IMR-90 (cell line): ENCODE data around the gene QDPR. TPM values are rescaled to one million over a fixed set of nuclear protein-coding genes. Genes with fewer than 3 reads are reported as not detected.

Source experiments
- ATAC-seq: fragments of 200-7000 bp; cut with Tn5 transposase; 2 replicates; pipeline ENCODE4 v1.9.1; 2020; ENCODE audit warnings: low read depth, mild to moderate bottlenecking, moderate library complexity
- BruUV-seq: library from RNA; stranded (reverse); fragments of 400-500 nt; replicated peaks from 2 replicates; lab custom pipeline; 2021; lab: Mats Ljungman, UMichigan
- CTCF ChIA-PET: fragments of 300-600 bp; formaldehyde crosslinking; extraction: SDS; loops from one replicate; lab custom pipeline; 2021; ENCODE audit warnings: antibody characterized with exemption; lab: Yijun Ruan, JAX
- POLR2A ChIA-PET: fragments of 300-600 bp; sonication (Branson Sonifier 250); formaldehyde crosslinking; loops from one replicate; lab custom pipeline; 2022; ENCODE audit warnings: antibody characterized with exemption; ENCODE audit not compliant: unreplicated experiment; lab: Charles Lee
- DNase-seq: peaks from one replicate; pipeline ENCODE4 v3.0.0; 2013
- H2AFZ ChIP-seq: replicated peaks from 2 replicates; pipeline ENCODE3; 2013; ENCODE audit warnings: low read length, mild to moderate bottlenecking; ENCODE audit not compliant: poor library complexity
- H2AK5ac ChIP-seq: 2 replicates; pipeline ENCODE4 v1.6.1; 2013; ENCODE audit warnings: low read depth, low read length, inconsistent platforms
- H2AK9ac ChIP-seq: replicated peaks from 2 replicates; pipeline ENCODE3; 2013; ENCODE audit warnings: mild to moderate bottlenecking, low read depth, low read length, moderate library complexity; ENCODE audit not compliant: poor library complexity
- H2BK120ac ChIP-seq: 2 replicates; pipeline ENCODE4 v1.6.1; 2013; ENCODE audit warnings: low read depth, low read length, inconsistent platforms
- H2BK15ac ChIP-seq: 3 replicates; pipeline ENCODE4 v1.6.1; 2013; ENCODE audit warnings: low read depth, low read length, inconsistent platforms
- H2BK20ac ChIP-seq: 2 replicates; pipeline ENCODE4 v1.6.1; 2013; ENCODE audit warnings: low read depth, mild to moderate bottlenecking, inconsistent platforms, low read length, moderate library complexity
- H2BK5ac ChIP-seq: 2 replicates; pipeline ENCODE4 v1.6.1; 2013; ENCODE audit warnings: mild to moderate bottlenecking, low read depth, low read length, inconsistent platforms; ENCODE audit not compliant: poor library complexity, severe bottlenecking
- H3K14ac ChIP-seq: replicated peaks from 2 replicates; pipeline ENCODE4 v1.6.1; 2013; ENCODE audit warnings: low read depth, low read length, inconsistent platforms
- H3K18ac ChIP-seq: 2 replicates; pipeline ENCODE4 v1.6.1; 2013; ENCODE audit warnings: low read depth, low read length, control low read depth
- H3K23ac ChIP-seq: 2 replicates; pipeline ENCODE4 v1.6.1; 2013; ENCODE audit warnings: low read depth, low read length, inconsistent platforms
- H3K27ac ChIP-seq: 2 replicates; pipeline ENCODE4 v1.5.1; 2013; ENCODE audit warnings: mild to moderate bottlenecking, control low read depth, low read length; ENCODE audit not compliant: insufficient read depth
- H3K27me3 ChIP-seq: 2 replicates; pipeline ENCODE4 v1.6.1; 2013; ENCODE audit warnings: low read length; ENCODE audit not compliant: control insufficient read depth, insufficient read depth
- H3K36me3 ChIP-seq: 2 replicates; pipeline ENCODE4 v1.6.1; 2013; ENCODE audit warnings: low read length, mixed read lengths; ENCODE audit not compliant: control insufficient read depth, insufficient read depth
- H3K4ac ChIP-seq: 2 replicates; pipeline ENCODE4 v1.6.1; 2013; ENCODE audit warnings: low read depth, low read length, inconsistent platforms
- H3K4me1 ChIP-seq: 2 replicates; pipeline ENCODE4 v1.6.1; 2013; ENCODE audit warnings: low read length, mixed read lengths; ENCODE audit not compliant: control insufficient read depth, insufficient read depth
- H3K4me2 ChIP-seq: 2 replicates; pipeline ENCODE4 v1.6.1; 2013; ENCODE audit warnings: low read depth, mild to moderate bottlenecking, control low read depth, low read length, moderate library complexity
- H3K4me3 ChIP-seq: 2 replicates; pipeline ENCODE4 v1.5.1; 2013; ENCODE audit warnings: low read depth, mild to moderate bottlenecking, control low read depth, low read length, moderate library complexity; ENCODE audit not compliant: insufficient read depth
- H3K56ac ChIP-seq: 2 replicates; pipeline ENCODE4 v1.6.1; 2013; ENCODE audit warnings: low read length, inconsistent platforms; ENCODE audit not compliant: insufficient read depth; ENCODE audit errors: extremely low read depth
- H3K79me1 ChIP-seq, 2 experiments: 2 replicates each; pipeline ENCODE4 v1.6.1; 2013; ENCODE audit warnings: low read length in 2 of 2, inconsistent platforms in 1 of 2, low read depth in 1 of 2
- H3K9ac ChIP-seq: 2 replicates; pipeline ENCODE4 v1.6.1; 2013; ENCODE audit warnings: low read depth, low read length, control low read depth
- H3K9me1 ChIP-seq: 2 replicates; pipeline ENCODE4 v1.6.1; 2013; ENCODE audit warnings: low read length, inconsistent platforms; ENCODE audit not compliant: insufficient read depth
- H3K9me3 ChIP-seq: 2 replicates; pipeline ENCODE4 v1.6.1; 2013; ENCODE audit warnings: low read length; ENCODE audit not compliant: control insufficient read depth, insufficient read depth
- H4K20me1 ChIP-seq: 2 replicates; pipeline ENCODE4 v1.6.1; 2013; ENCODE audit warnings: low read length, inconsistent platforms; ENCODE audit not compliant: insufficient read depth
- H4K5ac ChIP-seq: 2 replicates; pipeline ENCODE4 v1.6.1; 2013; ENCODE audit warnings: mild to moderate bottlenecking, low read depth, low read length, control low read depth
- H4K8ac ChIP-seq, 2 experiments: 2 replicates each; pipeline ENCODE4 v1.6.1; 2013; ENCODE audit warnings: low read depth in 2 of 2, low read length in 2 of 2, control low read depth in 1 of 2, inconsistent platforms in 1 of 2
- H4K91ac ChIP-seq: 2 replicates; pipeline ENCODE4 v1.6.1; 2013; ENCODE audit warnings: low read depth, low read length, inconsistent platforms; ENCODE audit not compliant: insufficient read depth
- BHLHE40 ChIP-seq: fragments of 150-350 bp; IDR thresholded peaks from 2 replicates; pipeline ENCODE4 v1.6.1; 2016; ENCODE audit warnings: mild to moderate bottlenecking, low read depth, low read length
- CEBPB ChIP-seq: IDR thresholded peaks from 2 replicates; pipeline ENCODE4 v1.6.1; 2012; ENCODE audit warnings: low read depth, low read length, improper control_type of control experiment
- MAZ ChIP-seq: IDR thresholded peaks from 2 replicates; pipeline ENCODE4 v1.6.1; 2012; ENCODE audit warnings: low read depth, mild to moderate bottlenecking, low read length, improper control_type of control experiment, moderate library complexity, borderline replicate concordance
- RCOR1 ChIP-seq: IDR thresholded peaks from 2 replicates; pipeline ENCODE4 v1.6.1; 2012; ENCODE audit warnings: mild to moderate bottlenecking, low read length, improper control_type of control experiment; ENCODE audit not compliant: insufficient replicate concordance
- RFX5 ChIP-seq: IDR thresholded peaks from 2 replicates; pipeline ENCODE4 v1.8.0; 2012; ENCODE audit warnings: low read depth, mild to moderate bottlenecking, low read length, moderate library complexity
- SMC3 ChIP-seq: fragments of 150-350 bp; IDR thresholded peaks from 2 replicates; pipeline ENCODE4 v1.6.1; 2016; ENCODE audit warnings: low read depth, mild to moderate bottlenecking, antibody characterized with exemption, low read length, moderate library complexity
- USF2 ChIP-seq: fragments of 150-350 bp; IDR thresholded peaks from 2 replicates; pipeline ENCODE4 v1.6.1; 2017; ENCODE audit warnings: mild to moderate bottlenecking, antibody characterized with exemption, low read length, low read depth
- WGBS, 2 experiments: methylation state at CpG; one replicate each; pipeline versions ENCODE4 v1.1.5 to v1.1.7; 2013; ENCODE audit warnings: missing lambda C conversion rate in 2 of 2; ENCODE audit not compliant: insufficient read length in 1 of 2; ENCODE audit errors: extremely low coverage in 2 of 2; 5-methylcytosine and 5-hydroxymethylcytosine counted together
- dilution Hi-C: fragments of 300-500 bp; cut with HindIII; formaldehyde crosslinking; loops from one replicate; pipeline ENCODE4 v1.14.3; 2018; ENCODE audit warnings: low sequenced_read_pairs; ENCODE audit not compliant: unreplicated experiment
- in situ Hi-C: fragments of 300-500 bp; cut with MboI; formaldehyde crosslinking; loops from 3 replicates; pipeline ENCODE4 v1.14.3; 2019; ENCODE audit warnings: low sequenced_read_pairs, inconsistent platforms, mixed read lengths
- intact Hi-C: fragments of 100-400 bp; cut with micrococcal nuclease; formaldehyde crosslinking; loops from 2 replicates; pipeline ENCODE4 v1.10.0; 2022
- polyA plus RNA-seq, 3 experiments: library from polyadenylated mRNA; depleted of rRNA; stranded (reverse); fragments of >200 nt; gene quantifications; 2 replicates each; pipeline ENCODE4 v1.2.3, GENCODE V29; 2012; ENCODE audit warnings: low replicate concordance in 1 of 3
- total RNA-seq: library from RNA; depleted of rRNA; stranded (reverse); fragments of >200 nt; gene quantifications from 2 replicates; pipeline ENCODE4 v1.2.3, GENCODE V29; 2012
- TF ChIP-seq, protein P1 (sequence below): conservative IDR thresholded peaks from 2 replicates; pipeline ENCODE4 v1.5.1; 2012; ENCODE audit warnings: mild to moderate bottlenecking, low read depth, low read length, improper control_type of control experiment

QDPR gene
- total and polyA plus RNA-seq, 2 of the 4 experiments (the other 2 are of a cell fraction): 10.4 to 31.1 TPM

DNA sequence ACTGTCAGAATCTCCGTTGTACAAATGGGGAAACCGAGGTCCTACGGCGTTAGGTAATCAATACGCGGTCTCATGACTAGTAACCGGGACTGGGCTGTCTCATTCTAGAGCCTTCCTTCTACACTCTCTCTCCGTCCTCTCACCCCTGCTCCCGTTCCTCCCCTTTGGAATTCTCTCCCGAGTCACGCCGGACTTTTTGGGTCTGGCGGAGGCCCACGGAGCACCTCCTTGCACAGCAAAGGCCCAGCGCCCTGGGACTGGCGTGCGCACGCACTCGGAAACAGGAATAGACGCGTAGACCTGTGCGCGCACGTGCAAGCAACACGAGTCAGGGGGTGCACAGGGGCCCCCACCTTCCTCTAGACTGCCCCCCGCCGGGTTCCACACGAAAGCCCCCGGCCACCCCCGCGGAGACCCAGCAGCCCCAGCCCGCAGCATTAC is 361 bp downstream of the QDPR start:
- peaks cover 2% of the 10 kb centered on the region; the same call in 1 of the 2 replicates for H3K4me1 ChIP-seq
- intact Hi-C loops: no loop called here
- H3K27me3 ChIP-seq: peaks cover 14% of the 10 kb centered on the region
- H3K4me3 ChIP-seq: peak overlapping the region; percentile 59
- H2AK5ac ChIP-seq: no peak overlapping the region
- peak overlapping the region; percentile 11; the same call in 1 of the 2 replicates for H3K27ac ChIP-seq
- CTCF ChIA-PET: interaction anchor here (0.7 to 1.5 kb wide), 3 partner anchors 14 to 137 kb away, joined by 3 to 7 read pairs (median 4); no protein-coding TSS in a partner anchor
- no peaks in the 10 kb centered on the region for H3K9me3 ChIP-seq
- peak overlapping the region; percentile 36 to 71; a peak in 2 of 4 replicates for H4K8ac ChIP-seq
- no peaks in the 10 kb centered on the region for H4K20me1 ChIP-seq
- peak overlapping the region; percentile 43 for H3K9ac ChIP-seq
- no peak overlapping the region for H2BK15ac ChIP-seq
- peaks cover 3% of the 10 kb centered on the region; the same call in 1 of the 2 replicates for H3K9me1 ChIP-seq
- H2BK120ac ChIP-seq: no peak overlapping the region
- dilution Hi-C loops: no loop called here
- H3K18ac ChIP-seq: no peak overlapping the region
- no peak overlapping the region; the same call in 1 of the 2 replicates for H4K91ac ChIP-seq
- no TSS peak for BruUV-seq
- TF ChIP-seq, protein P1, sequence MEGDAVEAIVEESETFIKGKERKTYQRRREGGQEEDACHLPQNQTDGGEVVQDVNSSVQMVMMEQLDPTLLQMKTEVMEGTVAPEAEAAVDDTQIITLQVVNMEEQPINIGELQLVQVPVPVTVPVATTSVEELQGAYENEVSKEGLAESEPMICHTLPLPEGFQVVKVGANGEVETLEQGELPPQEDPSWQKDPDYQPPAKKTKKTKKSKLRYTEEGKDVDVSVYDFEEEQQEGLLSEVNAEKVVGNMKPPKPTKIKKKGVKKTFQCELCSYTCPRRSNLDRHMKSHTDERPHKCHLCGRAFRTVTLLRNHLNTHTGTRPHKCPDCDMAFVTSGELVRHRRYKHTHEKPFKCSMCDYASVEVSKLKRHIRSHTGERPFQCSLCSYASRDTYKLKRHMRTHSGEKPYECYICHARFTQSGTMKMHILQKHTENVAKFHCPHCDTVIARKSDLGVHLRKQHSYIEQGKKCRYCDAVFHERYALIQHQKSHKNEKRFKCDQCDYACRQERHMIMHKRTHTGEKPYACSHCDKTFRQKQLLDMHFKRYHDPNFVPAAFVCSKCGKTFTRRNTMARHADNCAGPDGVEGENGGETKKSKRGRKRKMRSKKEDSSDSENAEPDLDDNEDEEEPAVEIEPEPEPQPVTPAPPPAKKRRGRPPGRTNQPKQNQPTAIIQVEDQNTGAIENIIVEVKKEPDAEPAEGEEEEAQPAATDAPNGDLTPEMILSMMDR: no peak
- TF ChIP-seq RCOR1 (no peak), MAZ (no peak), SMC3 (no peak), RFX5 (no peak), BHLHE40 (peak; percentile 65; the same call in 1 of the 2 replicates), USF2 (no peak), CEBPB (no peak)
- DNase-seq (peak; percentile 33), ATAC-seq (peak; percentile 73)
- H3K14ac ChIP-seq: peak overlapping the region; percentile 83
- in situ Hi-C loops: no loop called here
- peak overlapping the region; percentile 81 for H2AK9ac ChIP-seq
- 9% methylated on average over 11 of the region's 32 CpGs; no CpG with 5 or more reads in 1 of the 2 experiments for WGBS, 2 experiments
- H2BK5ac ChIP-seq: no peak overlapping the region
- POLR2A ChIA-PET: no interaction called here
- H4K5ac ChIP-seq: no peak overlapping the region
- H2BK20ac ChIP-seq: no peak overlapping the region
- peaks cover 6% of the 10 kb centered on the region for H3K36me3 ChIP-seq
- peak overlapping the region; percentile 35 for H3K4ac ChIP-seq
- H3K56ac ChIP-seq: no peak overlapping the region
- H3K79me1 ChIP-seq: peaks cover 11 to 21% of the 10 kb centered on the region in 2 experiments
- H2AFZ ChIP-seq: peak overlapping the region; percentile 93
- peak overlapping the region; percentile 92 for H3K4me2 ChIP-seq
- H3K23ac ChIP-seq: peak overlapping the region; percentile 65; the same call in 1 of the 2 replicates
